Trophoblast cell (in vitro differentiated cells and primary cell): ENCODE results near the gene VWA3B.
"Not testable (repeated sequence)": the region's sequence is repeated elsewhere in the genome, so short reads cannot be mapped to it uniquely, and the experiment has no call there.

Experiments
- DNase-seq, 2 donors: peaks; one replicate each; pipeline ENCODE4 v3.0.0-alpha.2; 2016
- H2AFZ ChIP-seq: 2 replicates; pipeline ENCODE4 v1.6.1; 2013; ENCODE audit warnings: low read length, moderate library complexity, mild to moderate bottlenecking; ENCODE audit not compliant: insufficient read depth, poor library complexity
- H2AK5ac ChIP-seq: 2 replicates; pipeline ENCODE4 v1.6.1; 2013; ENCODE audit warnings: mild to moderate bottlenecking, low read length
- H2BK120ac ChIP-seq: 2 replicates; pipeline ENCODE4 v1.6.1; 2013; ENCODE audit warnings: low read length, mild to moderate bottlenecking, moderate library complexity; ENCODE audit not compliant: insufficient read depth, poor library complexity
- H2BK12ac ChIP-seq: 2 replicates; pipeline ENCODE4 v1.6.1; 2013; ENCODE audit warnings: mild to moderate bottlenecking, low read length, moderate library complexity
- H2BK5ac ChIP-seq: 2 replicates; pipeline ENCODE4 v1.6.1; 2013; ENCODE audit warnings: low read length, low read depth, moderate library complexity, mild to moderate bottlenecking; ENCODE audit not compliant: poor library complexity
- H3K14ac ChIP-seq: 2 replicates; pipeline ENCODE4 v1.6.1; 2013; ENCODE audit warnings: mild to moderate bottlenecking, low read length
- H3K18ac ChIP-seq: 2 replicates; pipeline ENCODE4 v1.6.1; 2013; ENCODE audit warnings: mild to moderate bottlenecking, low read length
- H3K23ac ChIP-seq: 2 replicates; pipeline ENCODE4 v1.6.1; 2013; ENCODE audit warnings: low read length
- H3K27ac ChIP-seq: 2 replicates; pipeline ENCODE4 v1.5.1; 2013; ENCODE audit warnings: low read depth, mild to moderate bottlenecking, inconsistent platforms, low read length, moderate library complexity
- H3K27me3 ChIP-seq: 2 replicates; pipeline ENCODE4 v1.6.1; 2013; ENCODE audit warnings: inconsistent platforms, mild to moderate bottlenecking, low read length, moderate library complexity; ENCODE audit not compliant: insufficient read depth
- H3K36me3 ChIP-seq, 2 experiments: 1 replicate in 1 of 2; 2 replicates in 1 of 2; pipeline ENCODE4 v1.6.1; 2013; ENCODE audit warnings: low read length in 2 of 2, mild to moderate bottlenecking in 2 of 2, moderate library complexity in 1 of 2; ENCODE audit not compliant: insufficient read depth in 2 of 2, control insufficient read depth in 1 of 2
- H3K4ac ChIP-seq: 2 replicates; pipeline ENCODE4 v1.6.1; 2013; ENCODE audit warnings: low read depth, mild to moderate bottlenecking, low read length, moderate library complexity
- H3K4me1 ChIP-seq, 2 experiments: 1 replicate in 1 of 2; 2 replicates in 1 of 2; pipeline ENCODE4 v1.6.1; 2013; ENCODE audit warnings: low read length in 2 of 2, mild to moderate bottlenecking in 2 of 2, moderate library complexity in 1 of 2; ENCODE audit not compliant: insufficient read depth in 2 of 2, control insufficient read depth in 1 of 2
- H3K4me2 ChIP-seq: 2 replicates; pipeline ENCODE4 v1.6.1; 2013; ENCODE audit warnings: inconsistent platforms, mild to moderate bottlenecking, low read length, moderate library complexity
- H3K4me3 ChIP-seq: 2 replicates; pipeline ENCODE4 v1.5.1; 2013; ENCODE audit warnings: mild to moderate bottlenecking, low read depth, low read length, inconsistent platforms
- H3K79me1 ChIP-seq: one replicate; pipeline ENCODE4 v1.6.1; 2013; ENCODE audit warnings: low read length
- H3K79me2 ChIP-seq: 2 replicates; pipeline ENCODE4 v1.6.1; 2013; ENCODE audit warnings: low read length, mild to moderate bottlenecking; ENCODE audit not compliant: control insufficient read depth, insufficient read depth, poor library complexity
- H3K9ac ChIP-seq: 2 replicates; pipeline ENCODE4 v1.6.1; 2013; ENCODE audit warnings: mild to moderate bottlenecking, low read length
- H3K9me3 ChIP-seq: 2 replicates; pipeline ENCODE4 v1.6.1; 2013; ENCODE audit warnings: low read depth, mild to moderate bottlenecking, control low read depth, inconsistent platforms, low read length; ENCODE audit not compliant: insufficient read depth
- H4K12ac ChIP-seq: 2 replicates; pipeline ENCODE4 v1.6.1; 2013; ENCODE audit warnings: low read depth, mild to moderate bottlenecking, low read length, moderate library complexity
- H4K8ac ChIP-seq: 2 replicates; pipeline ENCODE4 v1.6.1; 2013; ENCODE audit warnings: low read depth, mild to moderate bottlenecking, low read length, moderate library complexity
- H4K91ac ChIP-seq: one replicate; pipeline ENCODE4 v1.6.1; 2013; ENCODE audit warnings: low read depth, mild to moderate bottlenecking, low read length, moderate library complexity
- WGBS: extraction: QIAGEN DNeasy Blood & Tissue Kit; methylation state at CpG from one replicate; pipeline ENCODE4 v1.1.7; 2013; ENCODE audit warnings: missing lambda C conversion rate; ENCODE audit not compliant: insufficient read length, insufficient coverage; ENCODE audit errors: extremely low coverage; 5-methylcytosine and 5-hydroxymethylcytosine counted together

The VWA3B gene

GRCh38 chr2:98315957-98316356, 229.0 kb downstream of the VWA3B start:
- Histone ChIP-seq H2AFZ (no peak overlapping the region), H3K9ac (no peak overlapping the region), H3K18ac (no peak overlapping the region), H4K91ac (no peak overlapping the region), H4K8ac (no peak overlapping the region), H3K36me3 (no peaks in the 10 kb centered on the region), H2BK120ac (no peak overlapping the region), H3K4ac (no peak overlapping the region), H3K14ac (no peak overlapping the region), H4K12ac (no peak overlapping the region), H3K4me1 (no peaks in the 10 kb centered on the region), H3K27me3 (no peaks in the 10 kb centered on the region), H3K79me2 (no peaks in the 10 kb centered on the region), H3K4me3 (no peak overlapping the region), H2BK5ac (no peak overlapping the region), H3K9me3 (peaks cover 6% of the 10 kb centered on the region), H3K23ac (no peak overlapping the region), H2BK12ac (no peak overlapping the region), H3K79me1 (no peaks in the 10 kb centered on the region), H3K27ac (no peak overlapping the region), H3K4me2 (no peak overlapping the region), H2AK5ac (no peak overlapping the region)
- DNase-seq, result no peak
- WGBS, result no CpG with 5 or more reads among the region's 2 CpGs

- Histone ChIP-seq H4K12ac (no peak overlapping the region), H3K79me2 (no peaks in the 10 kb centered on the region), H4K91ac (no peak overlapping the region), H3K9ac (no peak overlapping the region), H3K4me3 (no peak overlapping the region), H2AK5ac (no peak overlapping the region), H3K4ac (no peak overlapping the region), H2AFZ (no peak overlapping the region), H3K18ac (no peak overlapping the region), H3K14ac (no peak overlapping the region), H3K23ac (no peak overlapping the region), H3K79me1 (no peaks in the 10 kb centered on the region), H2BK12ac (no peak overlapping the region), H3K4me1 (no peaks in the 10 kb centered on the region), H4K8ac (no peak overlapping the region), H2BK5ac (no peak overlapping the region), H3K9me3 (peaks cover 11% of the 10 kb centered on the region), H3K27me3 (no peaks in the 10 kb centered on the region), H2BK120ac (no peak overlapping the region), H3K27ac (no peak overlapping the region), H3K4me2 (no peak overlapping the region), H3K36me3 (no peaks in the 10 kb centered on the region)
- DNase-seq, result no peak
- WGBS, result no CpG with 5 or more reads among the region's 3 CpGs
Measured at GRCh38 chr2:98317214-98317613, 230.2 kb downstream of the VWA3B start.

- H3K18ac ChIP-seq, H3K27ac ChIP-seq, H3K4me1 ChIP-seq, H2BK12ac ChIP-seq, H3K4me3 ChIP-seq, H3K79me2 ChIP-seq, H2AK5ac ChIP-seq, H3K4me2 ChIP-seq, H4K8ac ChIP-seq, H4K12ac ChIP-seq, H3K23ac ChIP-seq, H3K4ac ChIP-seq, H3K36me3 ChIP-seq, H3K9ac ChIP-seq, DNase-seq, H3K14ac ChIP-seq, H3K79me1 ChIP-seq, H3K27me3 ChIP-seq, H4K91ac ChIP-seq, H2AFZ ChIP-seq, H2BK120ac ChIP-seq, H2BK5ac ChIP-seq, H3K9me3 ChIP-seq: not testable (repeated sequence)
- WGBS, result no CpG with 5 or more reads among the region's 3 CpGs
Measured at GRCh38 chr2:98320171-98320570, 233.2 kb downstream of the VWA3B start.

DNA sequence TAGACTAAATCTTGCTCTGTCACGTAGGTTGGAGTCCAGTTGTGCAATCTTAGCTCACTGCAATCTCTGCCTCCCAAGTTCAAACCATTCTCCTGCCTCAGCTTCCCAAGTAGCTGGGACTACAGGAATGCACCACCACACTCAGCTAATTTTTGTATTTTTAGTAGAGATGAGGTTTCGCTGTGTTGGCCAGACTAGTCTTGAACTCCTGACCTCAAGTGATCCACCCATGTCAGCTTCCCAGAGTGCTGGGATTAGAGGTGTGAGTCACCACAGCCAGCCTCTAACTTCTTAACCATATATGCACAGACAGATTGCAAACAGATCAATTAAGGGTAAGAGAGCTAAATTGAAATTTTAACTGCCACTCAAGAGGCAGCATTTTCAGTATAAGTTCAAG, 237.2 kb downstream of the VWA3B start:
- H3K36me3 ChIP-seq, result no peaks in the 10 kb centered on the region
- no peak overlapping the region for H4K12ac ChIP-seq
- no peaks in the 10 kb centered on the region for H3K4me1 ChIP-seq
- H2BK12ac ChIP-seq, result no peak overlapping the region
- no peak overlapping the region for H4K8ac ChIP-seq
- no peak overlapping the region for H2BK5ac ChIP-seq
- no peak overlapping the region for H2AFZ ChIP-seq
- no peak overlapping the region for H3K23ac ChIP-seq
- no peak overlapping the region for H3K4ac ChIP-seq
- H3K18ac ChIP-seq, result no peak overlapping the region
- H3K27ac ChIP-seq, result no peak overlapping the region
- H4K91ac ChIP-seq, result no peak overlapping the region
- peaks cover 8% of the 10 kb centered on the region for H3K9me3 ChIP-seq
- no CpG with 5 or more reads among the region's 2 CpGs for WGBS
- DNase-seq, result no peak
- H2BK120ac ChIP-seq, result no peak overlapping the region
- H2AK5ac ChIP-seq, result no peak overlapping the region
- H3K79me1 ChIP-seq, result no peaks in the 10 kb centered on the region
- H3K4me2 ChIP-seq, result no peak overlapping the region
- no peak overlapping the region for H3K14ac ChIP-seq
- no peaks in the 10 kb centered on the region for H3K27me3 ChIP-seq
- H3K9ac ChIP-seq, result no peak overlapping the region
- no peaks in the 10 kb centered on the region for H3K79me2 ChIP-seq
- H3K4me3 ChIP-seq, result no peak overlapping the region
